ENCODE data around the gene USP34. TPM values are rescaled to one million over a fixed set of nuclear protein-coding genes. Genes with fewer than 3 reads are reported as not detected.
A peak's percentile ranks its signal among the peaks of the same experiment; 100 is the strongest.

Gene USP34
- total and polyA plus RNA-seq, 8 donors = 86.5 to 191 (median 158) TPM

- no peak for TF ChIP-seq CTCF (IDR thresholded peaks at IDR 0.05)
- Histone ChIP-seq H3K4me3 (no peak overlapping the region), H3K9me3 (no peaks in the 10 kb centered on the region), H3K27me3 (no peaks in the 10 kb centered on the region), H3K4me1 (peaks cover 8 to 18% of the 10 kb centered on the region in 2 donors), H3K36me3 (peaks cover 0 to 28% of the 10 kb centered on the region in 2 donors), H3K27ac (no peak overlapping the region)
- intact Hi-C loops (cut with DNase I) = no loop called here
- no peak for ATAC-seq
- DNase-seq = no peak
Measured at GRCh38 chr2:61354543-61355197, 116.2 kb downstream of the USP34 start.

- intact Hi-C loops (cut with DNase I) = no loop called here
- no peak for DNase-seq
- no peak for TF ChIP-seq CTCF (IDR thresholded peaks at IDR 0.05)
- H3K9me3 ChIP-seq = no peaks in the 10 kb centered on the region
- no peak for ATAC-seq
- H3K4me3 ChIP-seq = no peak overlapping the region
- peaks cover under 1 to 18% of the 10 kb centered on the region in 2 donors for H3K4me1 ChIP-seq
- H3K36me3 ChIP-seq = peaks cover 0 to 35% of the 10 kb centered on the region in 2 donors
- H3K27me3 ChIP-seq = no peaks in the 10 kb centered on the region
- no peak overlapping the region for H3K27ac ChIP-seq
Measured at GRCh38 chr2:61353909-61354308, 117.0 kb downstream of the USP34 start.

GRCh38 chr2:61350777-61351176, 120.1 kb downstream of the USP34 start:
- H3K9me3 ChIP-seq = no peaks in the 10 kb centered on the region
- H3K4me3 ChIP-seq = no peak overlapping the region
- intact Hi-C loops (cut with DNase I) = no loop called here
- no peak for DNase-seq
- H3K36me3 ChIP-seq = peaks cover 0 to 63% of the 10 kb centered on the region in 2 donors
- TF ChIP-seq CTCF (IDR thresholded peaks at IDR 0.05) = no peak
- no peak overlapping the region for H3K27ac ChIP-seq
- H3K27me3 ChIP-seq = no peaks in the 10 kb centered on the region
- H3K4me1 ChIP-seq = peaks cover 0 to 3% of the 10 kb centered on the region in 2 donors
- peak; percentile 71 for ATAC-seq

- no peak for ATAC-seq
- Histone ChIP-seq H3K4me3 (no peak overlapping the region), H3K36me3 (peaks cover 0 to 87% of the 10 kb centered on the region in 2 donors), H3K9me3 (no peaks in the 10 kb centered on the region), H3K27ac (no peak overlapping the region), H3K4me1 (no peaks in the 10 kb centered on the region), H3K27me3 (no peaks in the 10 kb centered on the region)
- intact Hi-C loops (cut with DNase I) = no loop called here
- TF ChIP-seq CTCF (IDR thresholded peaks at IDR 0.05) = no peak
- DNase-seq = no peak
Measured at GRCh38 chr2:61343141-61343540, 127.7 kb downstream of the USP34 start.

GRCh38 chr2:61340242-61340641, 130.6 kb downstream of the USP34 start:
- intact Hi-C loops (cut with DNase I) = no loop called here
- Histone ChIP-seq H3K27me3 (no peaks in the 10 kb centered on the region), H3K36me3 (peaks cover 0 to 75% of the 10 kb centered on the region in 2 donors), H3K4me3 (no peak overlapping the region), H3K4me1 (no peaks in the 10 kb centered on the region), H3K9me3 (no peaks in the 10 kb centered on the region), H3K27ac (no peak overlapping the region)
- no peak for TF ChIP-seq CTCF (IDR thresholded peaks at IDR 0.05)
- no peak for ATAC-seq
- no peak for DNase-seq

Data from left lung (tissue), 10 donors.